EH (cell line): Measurements from ENCODE around the gene GNG5.
"Not testable (repeated sequence)": the region's sequence is repeated elsewhere in the genome, so short reads cannot be mapped to it uniquely, and the experiment has no call there.

Source experiments
- DNase-seq: peaks from one replicate; pipeline ENCODE4 v3.0.0-alpha.2; 2015; ENCODE audit warnings: low read depth

The GNG5 gene

DNA sequence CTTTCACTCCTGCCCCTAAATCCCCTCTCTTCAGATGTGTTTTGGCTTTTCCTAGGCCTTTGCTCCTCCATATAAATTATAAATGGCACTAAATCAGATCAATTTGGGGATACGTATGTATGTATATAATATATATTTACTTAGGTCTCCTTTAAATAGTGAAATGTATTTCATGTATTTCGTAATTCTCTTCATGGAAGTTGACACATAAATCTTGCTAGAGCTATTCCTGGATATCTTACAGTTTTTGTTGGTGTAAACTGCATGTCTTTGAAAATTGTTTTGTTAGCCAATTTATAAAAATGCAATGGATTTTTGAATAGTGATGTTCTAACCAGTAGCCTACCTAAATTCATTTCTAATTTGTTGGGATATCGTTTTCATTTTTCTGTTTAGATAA is 18.3 kb downstream of the GNG5 start:
- no peak for DNase-seq

- no peak for DNase-seq
Observed at GRCh38 chr1:84481317-84481716, 25.1 kb downstream of the GNG5 start.

GRCh38 chr1:84480650-84481049 is 25.7 kb downstream of the GNG5 start:
- DNase-seq = no peak

DNA sequence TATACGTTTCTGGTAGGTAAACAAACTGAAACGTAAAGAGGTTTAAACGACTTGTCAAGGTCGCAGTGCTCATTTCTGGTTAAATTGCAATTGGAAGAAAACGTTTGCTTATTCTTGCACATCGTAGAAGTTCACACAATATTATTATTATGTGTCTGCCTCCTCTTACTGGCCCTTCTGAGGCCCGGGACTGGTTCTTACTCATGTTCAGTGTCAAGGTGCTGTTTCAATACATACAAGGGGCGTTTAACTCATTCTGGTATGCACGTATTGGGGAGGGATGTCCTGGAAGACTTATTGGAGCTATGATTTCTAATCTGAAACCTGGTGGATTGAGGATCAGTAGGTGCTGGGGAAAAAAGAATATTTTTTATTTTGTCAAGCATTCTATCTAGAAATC is 26.4 kb downstream of the GNG5 start:
- DNase-seq = no peak

- peak; percentile 86 for DNase-seq
Observed at GRCh38 chr1:84478876-84479868, 27.2 kb downstream of the GNG5 start, which contains the start of gene RPF1. TSS of gene RPF1 (plus strand) at chr1:84479266. CDS start at chr1:84479282, 16 bp downstream.

GRCh38 chr1:84476225-84476624 is 30.2 kb downstream of the GNG5 start:
- DNase-seq = no peak

DNA sequence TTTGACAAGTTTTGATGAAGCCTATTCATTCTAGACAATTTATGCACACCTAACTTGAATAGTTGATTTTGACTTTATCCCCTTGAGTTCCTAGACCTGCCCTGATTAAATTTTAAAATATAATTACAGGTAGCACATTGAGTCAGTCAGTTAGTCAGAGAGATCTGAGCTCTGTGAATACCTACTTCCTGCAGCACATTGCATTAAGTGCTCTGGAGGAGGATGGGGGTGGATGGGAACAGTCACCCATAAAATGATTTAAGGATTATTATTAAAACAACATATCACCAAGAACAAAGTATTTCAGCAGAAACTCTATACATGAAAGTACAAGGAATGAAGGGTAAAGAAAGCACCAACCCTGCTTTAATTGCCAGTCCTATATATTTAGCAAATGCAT is 39.1 kb downstream of the GNG5 start:
- no peak for DNase-seq

- DNase-seq = no peak
Observed at GRCh38 chr1:84462118-84462517, 44.3 kb downstream of the GNG5 start.

- DNase-seq = no peak
Observed at GRCh38 chr1:84452436-84452835, 53.9 kb downstream of the GNG5 start.

DNA sequence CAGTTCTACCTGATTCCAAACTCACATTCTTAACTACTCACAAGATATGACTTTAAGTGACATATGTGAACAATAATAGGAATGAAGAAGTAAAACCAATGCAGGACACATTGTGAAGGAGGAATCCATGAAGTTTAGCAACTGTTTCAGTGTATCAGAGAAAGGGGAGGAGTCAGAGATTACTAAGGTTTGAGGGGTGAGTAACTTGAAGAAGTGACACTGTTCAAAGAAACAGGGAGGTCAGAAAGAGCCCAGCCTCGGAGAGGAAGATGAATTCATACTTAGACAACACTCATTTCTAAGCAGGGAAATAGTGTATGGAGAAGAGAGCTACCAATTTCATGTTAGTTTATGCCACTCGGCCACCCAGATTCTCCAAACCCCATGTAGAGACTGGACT is 55.5 kb downstream of the GNG5 start:
- peak; percentile 2 for DNase-seq

GRCh38 chr1:84448704-84449103 is 57.7 kb downstream of the GNG5 start:
- not testable (repeated sequence) for DNase-seq
